Panc1 (cell line): ENCODE measurements around the gene TRIM66. TPM values are rescaled to one million over a fixed set of nuclear protein-coding genes. Genes with fewer than 3 reads are reported as not detected.

Experiments used
- ATAC-seq: fragments of 200-7000 bp; cut with Tn5 transposase; 2 replicates; pipeline ENCODE4 v1.9.1; 2020; ENCODE audit warnings: mild to moderate bottlenecking, moderate library complexity
- BruUV-seq: library from RNA; stranded (reverse); fragments of 400-500 nt; replicated peaks from 2 replicates; lab custom pipeline; 2021; lab: Mats Ljungman, UMichigan
- CTCF ChIA-PET: fragments of 300-600 bp; sonication (Branson Sonifier 250); formaldehyde crosslinking; loops from one replicate; lab custom pipeline; 2022; ENCODE audit warnings: antibody characterized with exemption; lab: Charles Lee
- POLR2A ChIA-PET: fragments of 300-600 bp; sonication (Branson Sonifier 250); formaldehyde crosslinking; loops from one replicate; lab custom pipeline; 2022; ENCODE audit warnings: antibody characterized with exemption; lab: Charles Lee
- DNase-seq: peaks from one replicate; pipeline ENCODE4 v3.0.0-alpha.2; 2010; ENCODE audit warnings: low read depth, low spot score
- H3K27ac ChIP-seq: 2 replicates; pipeline ENCODE4 v1.5.1; 2011; ENCODE audit warnings: mild to moderate bottlenecking, low read length, inconsistent platforms
- H3K27me3 ChIP-seq: fragments of 200-500 bp; sonication (Bioruptor generic); 2 replicates; pipeline ENCODE4 v1.6.0; 2014; ENCODE audit warnings: low read length, inconsistent platforms; ENCODE audit not compliant: control insufficient read depth, insufficient read depth
- H3K36me3 ChIP-seq: fragments of 200-500 bp; sonication (Bioruptor generic); 2 replicates; pipeline ENCODE4 v1.5.1; 2014; ENCODE audit warnings: inconsistent platforms, mild to moderate bottlenecking, low read length, moderate library complexity; ENCODE audit not compliant: control insufficient read depth, insufficient read depth
- H3K4me1 ChIP-seq: 2 replicates; pipeline ENCODE4 v1.5.1; 2011; ENCODE audit warnings: inconsistent platforms, mild to moderate bottlenecking, low read length, moderate library complexity; ENCODE audit not compliant: control insufficient read depth, insufficient read depth
- H3K4me3 ChIP-seq, 2 experiments: 2 replicates each; pipeline ENCODE4 v1.5.1; 2011 to 2012; ENCODE audit warnings: low read depth in 2 of 2, low read length in 2 of 2, mild to moderate bottlenecking in 2 of 2, inconsistent platforms in 1 of 2, moderate library complexity in 1 of 2
- H3K9me3 ChIP-seq: fragments of 200-500 bp; sonication (Bioruptor generic); 2 replicates; pipeline ENCODE4 v1.5.1; 2014; ENCODE audit warnings: low read depth, mild to moderate bottlenecking, inconsistent platforms, low read length, moderate library complexity; ENCODE audit not compliant: control insufficient read depth, insufficient read depth
- CTCF ChIP-seq: fragments of 450-650 bp; IDR thresholded peaks from 2 replicates; pipeline ENCODE4 v1.5.1; 2017; ENCODE audit warnings: mild to moderate bottlenecking
- POLR2AphosphoS5 ChIP-seq: IDR thresholded peaks from 2 replicates; pipeline ENCODE4 v1.6.1; 2012; ENCODE audit warnings: mild to moderate bottlenecking, low read depth, low read length, moderate library complexity
- REST ChIP-seq, 2 experiments: IDR thresholded peaks; 2 replicates each; pipeline ENCODE4 v1.6.1; 2011 to 2012; ENCODE audit warnings: low read depth in 2 of 2, control low read depth in 1 of 2, low read length in 1 of 2, mild to moderate bottlenecking in 1 of 2, moderate library complexity in 1 of 2; ENCODE audit not compliant: insufficient read depth in 1 of 2
- SIN3A ChIP-seq: IDR thresholded peaks from 2 replicates; pipeline ENCODE4 v1.6.1; 2012; ENCODE audit warnings: low read depth, mild to moderate bottlenecking, low read length, moderate library complexity, borderline replicate concordance; ENCODE audit not compliant: insufficient read depth
- TCF7L2 ChIP-seq: IDR thresholded peaks from 2 replicates; pipeline ENCODE4 v1.6.1; 2011; ENCODE audit warnings: mild to moderate bottlenecking, low read depth, low read length, inconsistent platforms
- in situ Hi-C: cut with HindIII; loops from 2 replicates; pipeline ENCODE4 v1.10.0; 2016; ENCODE audit warnings: low sequenced_read_pairs, low pct_unique_long_range_greater_than_20kb
- intact Hi-C: fragments of 100-400 bp; cut with micrococcal nuclease; formaldehyde crosslinking; loops from one replicate; pipeline ENCODE4 v1.10.0; 2022; ENCODE audit not compliant: unreplicated experiment
- total RNA-seq: library from RNA; stranded (reverse); gene quantifications from one replicate; pipeline ENCODE4 v1.2.1, GENCODE V29; 2021; ENCODE audit not compliant: unreplicated experiment

The TRIM66 gene
- total RNA-seq, 1 experiment from 2014 or later: 30.4 TPM

DNA sequence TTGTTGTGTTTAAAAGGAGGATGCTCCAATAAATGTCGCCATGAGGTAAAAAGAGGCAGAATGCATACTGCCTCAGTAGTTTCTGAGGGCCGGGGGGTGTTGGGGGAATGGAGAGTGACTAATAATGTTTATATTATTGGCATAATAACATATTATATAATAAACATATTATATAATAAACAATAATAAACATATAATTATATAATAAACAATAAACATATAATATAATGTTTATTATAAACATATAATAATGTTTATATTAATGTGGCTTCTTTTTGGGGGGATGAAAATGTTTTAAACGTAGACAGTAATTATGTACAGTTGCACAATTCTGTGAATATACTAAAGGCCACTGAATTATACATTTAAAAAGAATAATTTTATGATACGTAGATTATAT is 35.6 kb downstream of the TRIM66 start:
- ChIA-PET POLR2A (no interaction called here), CTCF (no interaction called here)
- TF ChIP-seq CTCF: no peak
- no peaks in the 10 kb centered on the region for H3K4me1 ChIP-seq
- peaks cover 22% of the 10 kb centered on the region; the same call in 1 of the 2 replicates for H3K36me3 ChIP-seq
- ATAC-seq (no peak), DNase-seq (no peak)
- no peaks in the 10 kb centered on the region for H3K9me3 ChIP-seq
- no peaks in the 10 kb centered on the region for H3K27me3 ChIP-seq
- no peak overlapping the region for H3K27ac ChIP-seq
- intact Hi-C loops (no loop called here), in situ Hi-C loops (no loop called here)
- no TSS peak for BruUV-seq
- no peak overlapping the region for H3K4me3 ChIP-seq

DNA sequence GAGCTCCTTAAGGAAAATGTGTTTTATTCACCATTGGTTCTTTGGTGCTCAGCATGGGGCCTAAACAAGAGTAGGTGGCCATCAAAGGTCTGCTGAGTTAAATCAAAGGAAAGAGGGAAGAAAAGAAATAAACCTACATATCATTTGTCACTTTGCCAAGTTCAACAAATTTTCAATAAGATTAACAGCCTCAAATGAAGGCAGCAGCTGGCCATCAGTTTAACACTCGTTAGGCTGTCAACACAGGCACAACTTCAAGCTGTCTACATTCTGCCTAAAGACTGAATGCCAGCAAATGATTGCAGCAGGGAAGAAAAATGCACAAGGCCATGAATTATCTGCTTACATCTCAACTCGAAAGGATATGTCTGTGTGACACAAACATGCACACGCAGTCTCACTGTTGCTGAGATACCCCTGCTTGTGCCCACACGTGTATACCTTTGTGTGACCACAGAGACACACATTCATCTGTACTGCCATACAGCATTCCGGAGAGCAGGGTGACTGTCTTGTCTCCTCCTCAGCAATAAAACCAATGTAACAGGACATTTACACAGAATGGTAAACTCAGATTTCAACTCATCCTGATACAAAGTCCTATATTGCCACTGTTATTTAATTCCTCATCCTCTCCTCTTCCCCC is 40.1 kb downstream of the TRIM66 start:
- CTCF ChIA-PET: no interaction called here
- peaks cover 24% of the 10 kb centered on the region; the same call in 1 of the 2 replicates for H3K36me3 ChIP-seq

GRCh38 chr11:8641332-8641731 is 41.1 kb downstream of the TRIM66 start:
- H3K9me3 ChIP-seq: no peaks in the 10 kb centered on the region
- H3K4me3 ChIP-seq: no peak overlapping the region
- CTCF ChIA-PET: no interaction called here
- intact Hi-C loops (no loop called here), in situ Hi-C loops (no loop called here)
- DNase-seq (no peak), ATAC-seq (no peak)
- POLR2A ChIA-PET: no interaction called here
- H3K27ac ChIP-seq: no peak overlapping the region
- BruUV-seq: no TSS peak
- no peaks in the 10 kb centered on the region for H3K4me1 ChIP-seq
- H3K27me3 ChIP-seq: no peaks in the 10 kb centered on the region
- peaks cover 20% of the 10 kb centered on the region; the same call in 1 of the 2 replicates for H3K36me3 ChIP-seq
- TF ChIP-seq TCF7L2 (no peak), REST (IDR thresholded peaks at IDR 0.05; ENCODE audit: insufficient read depth in 1 of 2, low read depth in 2 of 2, low read length in 1 of 2) (no peak), POLR2AphosphoS5 (no peak), SIN3A (no peak)

More for the DNA sequence above, 40.1 kb downstream of the TRIM66 start:
- no TSS peak for BruUV-seq
- ATAC-seq (no peak), DNase-seq (no peak)
- no peak for TF ChIP-seq REST (IDR thresholded peaks at IDR 0.05; ENCODE audit: insufficient read depth in 1 of 2, low read depth in 2 of 2, low read length in 1 of 2)
- no peak for TF ChIP-seq POLR2AphosphoS5
- POLR2A ChIA-PET: interaction anchor here (0.7 kb wide), 1 partner anchor 408 kb away, joined by 4 read pairs; no protein-coding TSS in a partner anchor
- in situ Hi-C loops (no loop called here), intact Hi-C loops (no loop called here)
- Histone ChIP-seq H3K27me3 (no peaks in the 10 kb centered on the region), H3K4me1 (no peaks in the 10 kb centered on the region), H3K9me3 (no peaks in the 10 kb centered on the region), H3K4me3 (no peak overlapping the region), H3K27ac (no peak overlapping the region)
